CD8-positive, alpha-beta memory T cell (primary cell): ENCODE measurements around the gene PPCS. TPM values are rescaled to one million over a fixed set of nuclear protein-coding genes. Genes with fewer than 3 reads are reported as not detected.

Experiments used
- CTCF ChIA-PET: fragments of 350-600 bp; sonication (Branson Sonifier 250); formaldehyde crosslinking; loops from one replicate; lab custom pipeline; 2021; ENCODE audit warnings: antibody characterized with exemption; lab: Charles Lee
- POLR2A ChIA-PET: fragments of 350-600 bp; sonication (Branson Sonifier 250); formaldehyde crosslinking; loops from one replicate; lab custom pipeline; 2021; ENCODE audit warnings: antibody characterized with exemption; lab: Charles Lee
- DNase-seq, 5 donors: peaks; one replicate each; pipeline versions ENCODE4 v3.0.0 to v3.0.0-alpha.2; 2020 to 2022; ENCODE audit warnings: mixed read lengths in 1 of 5
- H3K27ac ChIP-seq: one replicate; pipeline ENCODE4 v1.7.0; 2013; ENCODE audit warnings: low read depth, mild to moderate bottlenecking, low read length, moderate library complexity
- H3K27me3 ChIP-seq: 2 replicates; pipeline ENCODE4 v1.7.0; 2013; ENCODE audit warnings: low read length, mild to moderate bottlenecking; ENCODE audit not compliant: insufficient read depth, poor library complexity, severe bottlenecking
- H3K36me3 ChIP-seq: 2 replicates; pipeline ENCODE4 v1.7.0; 2013; ENCODE audit warnings: mild to moderate bottlenecking, low read length, moderate library complexity; ENCODE audit not compliant: insufficient read depth
- H3K4me1 ChIP-seq: 2 replicates; pipeline ENCODE4 v1.7.0; 2013; ENCODE audit warnings: mild to moderate bottlenecking, low read length, moderate library complexity; ENCODE audit not compliant: insufficient read depth
- H3K4me3 ChIP-seq: 2 replicates; pipeline ENCODE4 v1.7.0; 2013; ENCODE audit warnings: mild to moderate bottlenecking, low read length
- H3K9me3 ChIP-seq: 2 replicates; pipeline ENCODE4 v1.7.0; 2013; ENCODE audit warnings: mild to moderate bottlenecking, low read length
- H3K27ac Mint-ChIP-seq, 8 donors: one replicate each; pipeline ENCODE4 v1.8.0; 2020 to 2021; ENCODE audit warnings: mixed read lengths in 8 of 8, mild to moderate bottlenecking in 6 of 8, inconsistent platforms in 3 of 8, moderate library complexity in 3 of 8
- H3K27me3 Mint-ChIP-seq, 2 donors: one replicate each; pipeline ENCODE4 v1.8.0; 2020 to 2021; ENCODE audit warnings: mixed read lengths in 2 of 2, mild to moderate bottlenecking in 1 of 2, moderate library complexity in 1 of 2
- H3K36me3 Mint-ChIP-seq, 3 donors: one replicate each; pipeline ENCODE4 v1.8.0; 2020 to 2021; ENCODE audit warnings: mixed read lengths in 3 of 3, inconsistent platforms in 1 of 3, mild to moderate bottlenecking in 1 of 3
- H3K4me1 Mint-ChIP-seq, 3 donors: one replicate each; pipeline ENCODE4 v1.8.0; 2020 to 2021; ENCODE audit warnings: mixed read lengths in 3 of 3, inconsistent platforms in 1 of 3, mild to moderate bottlenecking in 1 of 3
- H3K4me3 Mint-ChIP-seq, 7 donors: one replicate each; pipeline ENCODE4 v1.8.0; 2020 to 2021; ENCODE audit warnings: mixed read lengths in 7 of 7, mild to moderate bottlenecking in 6 of 7, moderate library complexity in 4 of 7, inconsistent platforms in 2 of 7
- H3K9me3 Mint-ChIP-seq, 5 donors: one replicate each; pipeline ENCODE4 v1.8.0; 2020 to 2022; ENCODE audit warnings: mixed read lengths in 5 of 5, mild to moderate bottlenecking in 3 of 5, moderate library complexity in 2 of 5, inconsistent platforms in 1 of 5
- polyA plus RNA-seq: library from polyadenylated mRNA; unstranded; fragments of 300-500 nt; fragmentation: Illumina TruSeq; gene quantifications from one replicate; pipeline ENCODE4 v1.2.3, GENCODE V29; 2021
- total RNA-seq, 2 experiments: library from RNA; stranded (reverse); gene quantifications; one replicate each; pipeline ENCODE4 v1.2.3, GENCODE V29; 2021

PPCS gene
- total and polyA plus RNA-seq, 3 experiments from 2014 or later = 45.3 to 113 (median 45.7) TPM

- no peaks in the 10 kb centered on the region for H3K4me1 Mint-ChIP-seq
- H3K4me1 ChIP-seq = no peaks in the 10 kb centered on the region
- DNase-seq = no peak
- no peaks in the 10 kb centered on the region for H3K9me3 ChIP-seq
- no peaks in the 10 kb centered on the region for H3K9me3 Mint-ChIP-seq
- ChIA-PET POLR2A (no interaction called here), CTCF (no interaction called here)
- H3K36me3 ChIP-seq = no peaks in the 10 kb centered on the region
- H3K27me3 ChIP-seq = no peaks in the 10 kb centered on the region
- H3K4me3 Mint-ChIP-seq = no peak overlapping the region
- H3K4me3 ChIP-seq = no peak overlapping the region
- H3K27ac Mint-ChIP-seq = no peak overlapping the region
- H3K27ac ChIP-seq = no peak overlapping the region
- peaks cover 2 to 6% of the 10 kb centered on the region in 2 donors for H3K27me3 Mint-ChIP-seq
- no peaks in the 10 kb centered on the region for H3K36me3 Mint-ChIP-seq
Measured at GRCh38 chr1:42433369-42433768, 23.0 kb upstream of the PPCS start.

GRCh38 chr1:42434340-42434739 is 22.0 kb upstream of the PPCS start:
- no peak overlapping the region for H3K4me3 Mint-ChIP-seq
- no peaks in the 10 kb centered on the region for H3K36me3 Mint-ChIP-seq
- no peak for DNase-seq
- no peaks in the 10 kb centered on the region for H3K4me1 Mint-ChIP-seq
- Histone ChIP-seq H3K9me3 (no peaks in the 10 kb centered on the region), H3K4me1 (no peaks in the 10 kb centered on the region), H3K27ac (no peak overlapping the region), H3K27me3 (no peaks in the 10 kb centered on the region), H3K4me3 (no peak overlapping the region), H3K36me3 (no peaks in the 10 kb centered on the region)
- H3K9me3 Mint-ChIP-seq = no peaks in the 10 kb centered on the region
- H3K27ac Mint-ChIP-seq = no peak overlapping the region
- POLR2A ChIA-PET = no interaction called here
- CTCF ChIA-PET = interaction anchor here (1.2 kb wide), 1 partner anchor 234 kb away, joined by 3 read pairs; no protein-coding TSS in a partner anchor
- H3K27me3 Mint-ChIP-seq = peaks cover 4 to 9% of the 10 kb centered on the region in 2 donors

- CTCF ChIA-PET = no interaction called here
Measured at GRCh38 chr1:42439940-42440339, 16.4 kb upstream of the PPCS start.

GRCh38 chr1:42442662-42443061 is 13.7 kb upstream of the PPCS start:
- H3K4me1 ChIP-seq = no peaks in the 10 kb centered on the region
- DNase-seq = no peak
- no peaks in the 10 kb centered on the region for H3K9me3 ChIP-seq
- no peak overlapping the region for H3K27ac ChIP-seq
- H3K4me3 Mint-ChIP-seq = no peak overlapping the region
- H3K27me3 Mint-ChIP-seq = peaks cover 3 to 8% of the 10 kb centered on the region in 2 donors
- H3K36me3 Mint-ChIP-seq = no peaks in the 10 kb centered on the region
- no peaks in the 10 kb centered on the region for H3K9me3 Mint-ChIP-seq
- no peak overlapping the region for H3K4me3 ChIP-seq
- no peak overlapping the region for H3K27ac Mint-ChIP-seq
- no peaks in the 10 kb centered on the region for H3K27me3 ChIP-seq
- no peaks in the 10 kb centered on the region for H3K36me3 ChIP-seq
- ChIA-PET CTCF (no interaction called here), POLR2A (no interaction called here)
- no peaks in the 10 kb centered on the region for H3K4me1 Mint-ChIP-seq

More at GRCh38 chr1:42439940-42440339, 16.4 kb upstream of the PPCS start:
- Histone ChIP-seq H3K4me1 (no peaks in the 10 kb centered on the region), H3K9me3 (no peaks in the 10 kb centered on the region), H3K27me3 (no peaks in the 10 kb centered on the region), H3K27ac (no peak overlapping the region), H3K4me3 (no peak overlapping the region), H3K36me3 (no peaks in the 10 kb centered on the region)
- H3K27ac Mint-ChIP-seq = no peak overlapping the region
- POLR2A ChIA-PET = no interaction called here
- H3K4me3 Mint-ChIP-seq = no peak overlapping the region
- H3K9me3 Mint-ChIP-seq = no peaks in the 10 kb centered on the region
- DNase-seq = no peak
- H3K27me3 Mint-ChIP-seq = peaks cover 3 to 13% of the 10 kb centered on the region in 2 donors
- no peaks in the 10 kb centered on the region for H3K36me3 Mint-ChIP-seq
- H3K4me1 Mint-ChIP-seq = no peaks in the 10 kb centered on the region

- Histone ChIP-seq H3K4me1 (no peaks in the 10 kb centered on the region), H3K27ac (no peak overlapping the region), H3K4me3 (no peak overlapping the region), H3K27me3 (no peaks in the 10 kb centered on the region), H3K36me3 (no peaks in the 10 kb centered on the region), H3K9me3 (no peaks in the 10 kb centered on the region)
- ChIA-PET POLR2A (no interaction called here), CTCF (no interaction called here)
- H3K9me3 Mint-ChIP-seq = no peaks in the 10 kb centered on the region
- no peak overlapping the region for H3K4me3 Mint-ChIP-seq
- no peak for DNase-seq
- no peaks in the 10 kb centered on the region for H3K27me3 Mint-ChIP-seq
- H3K4me1 Mint-ChIP-seq = no peaks in the 10 kb centered on the region
- H3K36me3 Mint-ChIP-seq = no peaks in the 10 kb centered on the region
- H3K27ac Mint-ChIP-seq = no peak overlapping the region
Measured at GRCh38 chr1:42449256-42449655, 7.1 kb upstream of the PPCS start.

GRCh38 chr1:42450061-42450460 is 6.3 kb upstream of the PPCS start:
- Mint-ChIP-seq H3K4me3 (no peak overlapping the region), H3K36me3 (no peaks in the 10 kb centered on the region), H3K27me3 (peaks cover 0 to 4% of the 10 kb centered on the region in 2 donors), H3K9me3 (no peaks in the 10 kb centered on the region), H3K4me1 (no peaks in the 10 kb centered on the region), H3K27ac (no peak overlapping the region)
- H3K4me1 ChIP-seq = no peaks in the 10 kb centered on the region
- ChIA-PET POLR2A (no interaction called here), CTCF (no interaction called here)
- H3K27me3 ChIP-seq = no peaks in the 10 kb centered on the region
- H3K36me3 ChIP-seq = no peaks in the 10 kb centered on the region
- no peak overlapping the region for H3K4me3 ChIP-seq
- DNase-seq = no peak
- H3K9me3 ChIP-seq = no peaks in the 10 kb centered on the region
- no peak overlapping the region for H3K27ac ChIP-seq

- H3K4me1 ChIP-seq = peaks cover 23% of the 10 kb centered on the region
- no peak for DNase-seq
- Mint-ChIP-seq H3K27me3 (peaks cover 0 to 4% of the 10 kb centered on the region in 2 donors), H3K4me1 (peaks cover 18 to 27% (median 22%) of the 10 kb centered on the region in 3 donors), H3K4me3 (peak overlapping the region in 1 of 7 donors; percentile 70), H3K27ac (peak overlapping the region in 1 of 8 donors; percentile 89), H3K9me3 (no peaks in the 10 kb centered on the region), H3K36me3 (peaks cover 0 to 25% (median 6%) of the 10 kb centered on the region in 3 donors)
- CTCF ChIA-PET = no interaction called here
- H3K9me3 ChIP-seq = no peaks in the 10 kb centered on the region
- H3K4me3 ChIP-seq = no peak overlapping the region
- H3K36me3 ChIP-seq = peaks cover 5% of the 10 kb centered on the region
- H3K27ac ChIP-seq = no peak overlapping the region
- H3K27me3 ChIP-seq = no peaks in the 10 kb centered on the region
- POLR2A ChIA-PET = no interaction called here
Measured at GRCh38 chr1:42453386-42453785, 3.0 kb upstream of the PPCS start.

- no peak overlapping the region for H3K4me3 ChIP-seq
- ChIA-PET POLR2A (interaction anchor here (0.7 kb wide), 1 partner anchor 281 kb away, joined by 3 read pairs; no protein-coding TSS in a partner anchor), CTCF (interaction anchor here (0.7 kb wide), 1 partner anchor 10 kb away, joined by 4 read pairs; no protein-coding TSS in a partner anchor)
- H3K9me3 Mint-ChIP-seq = no peaks in the 10 kb centered on the region
- H3K36me3 ChIP-seq = peaks cover 13% of the 10 kb centered on the region
- peaks cover 0 to 4% of the 10 kb centered on the region in 2 donors for H3K27me3 Mint-ChIP-seq
- H3K4me1 Mint-ChIP-seq = peaks cover 24 to 35% (median 29%) of the 10 kb centered on the region in 3 donors
- H3K27ac ChIP-seq = no peak overlapping the region
- DNase-seq = no peak
- peaks cover 0 to 34% (median 6%) of the 10 kb centered on the region in 3 donors for H3K36me3 Mint-ChIP-seq
- H3K27me3 ChIP-seq = no peaks in the 10 kb centered on the region
- no peaks in the 10 kb centered on the region for H3K9me3 ChIP-seq
- H3K27ac Mint-ChIP-seq = peak overlapping the region in 6 of 8 donors; percentile 42 to 98 (median 86)
- peaks cover 27% of the 10 kb centered on the region for H3K4me1 ChIP-seq
- H3K4me3 Mint-ChIP-seq = peak overlapping the region in 4 of 7 donors; percentile 43 to 73 (median 53)
Measured at GRCh38 chr1:42454403-42454802, 1.9 kb upstream of the PPCS start.
